C4-2B (cell line): ENCODE data around the gene RHOA.

Source experiments
- H3K27ac ChIP-seq: fragments of 450-650 bp; 2 replicates; pipeline ENCODE4 v1.5.1; 2017
- CTCF ChIP-seq: fragments of 450-650 bp; conservative IDR thresholded peaks from 2 replicates; pipeline ENCODE4 v1.5.1; 2017; ENCODE audit warnings: mild to moderate bottlenecking
- ZFX ChIP-seq: fragments of 450-650 bp; IDR thresholded peaks from 2 replicates; pipeline ENCODE4 v1.6.1; 2017

The RHOA gene

GRCh38 chr3:49445391-49445790, 33.6 kb upstream of the RHOA start:
- no peak overlapping the region for H3K27ac ChIP-seq
- no peak for TF ChIP-seq ZFX
- no peak for TF ChIP-seq CTCF

- TF ChIP-seq ZFX (no peak), CTCF (no peak)
- H3K27ac ChIP-seq, result no peak overlapping the region
These were observed 23.0 kb upstream of the RHOA start for GRCh38 chr3:49434731-49435130.

- peak overlapping the region; percentile 72 for H3K27ac ChIP-seq
- TF ChIP-seq ZFX (no peak), CTCF (no peak)
These were observed 16.9 kb upstream of the RHOA start for GRCh38 chr3:49428752-49429080.

GRCh38 chr3:49427586-49427985, 15.8 kb upstream of the RHOA start:
- no peak overlapping the region for H3K27ac ChIP-seq
- TF ChIP-seq ZFX (no peak), CTCF (no peak)

GRCh38 chr3:49424816-49425215, 13.0 kb upstream of the RHOA start:
- TF ChIP-seq CTCF (no peak), ZFX (no peak)
- H3K27ac ChIP-seq, result no peak overlapping the region

- TF ChIP-seq CTCF (no peak), ZFX (no peak)
- no peak within 1 kb of the TSS for H3K27ac ChIP-seq
These were observed 10.8 kb upstream of the RHOA start, which contains the start of gene AMT for GRCh38 chr3:49422379-49423248. Gene AMT, minus strand, starts transcription at chr3:49422473. Its CDS starts 23 bp downstream, at chr3:49422450.

GRCh38 chr3:49421890-49422378, 10.2 kb upstream of the RHOA start:
- TF ChIP-seq CTCF, result no peak
- TF ChIP-seq ZFX, result no peak
- no peak overlapping the region for H3K27ac ChIP-seq
